Measurements from ENCODE around the gene ZNF81.
"Not testable (repeated sequence)": the region's sequence is repeated elsewhere in the genome, so short reads cannot be mapped to it uniquely, and the experiment has no call there.

The ZNF81 gene

DNA sequence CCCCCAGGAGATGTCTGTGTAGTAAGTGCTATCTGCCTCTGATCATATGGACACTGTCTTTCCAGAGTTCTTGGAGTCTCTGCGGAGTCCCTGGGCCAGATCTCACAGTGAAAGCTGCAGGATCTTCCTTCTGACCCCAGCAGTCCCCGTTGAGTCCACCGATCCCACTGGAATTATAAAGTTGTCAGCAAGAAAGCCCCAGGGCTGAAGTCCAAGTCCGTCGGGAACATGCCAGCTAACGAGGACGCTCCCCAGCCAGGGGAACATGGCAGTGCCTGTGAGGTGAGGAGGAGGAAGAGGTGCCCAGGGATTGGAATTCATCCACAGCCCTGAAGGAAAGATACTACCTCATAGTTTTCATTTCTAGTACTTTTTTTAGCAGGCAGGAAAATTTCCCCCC, 9.3 kb downstream of the ZNF81 start:
- DNase-seq = no peak

DNA sequence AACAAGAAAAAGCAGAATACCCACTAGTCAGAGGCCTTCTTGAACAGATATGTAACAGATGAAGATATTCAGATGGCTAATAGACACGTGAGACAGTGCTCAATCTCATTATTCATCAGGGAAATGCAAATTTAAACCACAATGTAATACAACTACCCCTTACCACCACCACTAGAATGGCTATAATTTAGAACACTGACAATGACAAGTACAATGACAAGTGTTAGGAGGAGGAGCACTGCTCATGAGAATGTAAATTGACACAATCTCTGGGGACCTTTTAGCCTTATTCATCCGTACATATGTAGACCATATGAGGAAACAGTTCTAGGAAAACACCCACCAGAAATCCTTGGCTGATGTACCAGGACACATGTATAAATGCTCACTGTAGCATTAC, 13.1 kb downstream of the ZNF81 start:
- no peak for DNase-seq

DNA sequence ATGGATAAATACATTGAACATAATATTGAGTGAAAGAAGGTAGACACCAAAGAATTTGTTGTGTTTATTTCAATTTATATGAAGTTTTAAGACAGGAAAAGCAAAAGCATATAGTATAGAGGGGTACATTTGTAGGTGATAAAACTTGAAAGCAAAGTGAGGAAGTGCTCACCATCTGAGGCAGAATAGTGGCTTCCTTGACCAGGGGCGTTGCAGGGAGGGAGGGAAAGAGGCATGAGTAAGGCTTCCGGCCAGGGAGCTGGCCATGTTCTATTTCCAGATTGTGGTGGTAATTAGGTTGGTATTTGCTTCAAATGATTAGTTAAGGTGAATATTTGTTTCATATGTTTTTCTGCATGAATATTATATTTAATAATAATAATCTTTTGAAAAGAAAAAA, 13.7 kb downstream of the ZNF81 start:
- DNase-seq = not testable (repeated sequence)

- no peak for DNase-seq
Observed at GRCh38 chrX:47850901-47851300, 14.2 kb downstream of the ZNF81 start.

- DNase-seq = no peak
Observed at GRCh38 chrX:47854474-47854873, 17.8 kb downstream of the ZNF81 start.

DNA sequence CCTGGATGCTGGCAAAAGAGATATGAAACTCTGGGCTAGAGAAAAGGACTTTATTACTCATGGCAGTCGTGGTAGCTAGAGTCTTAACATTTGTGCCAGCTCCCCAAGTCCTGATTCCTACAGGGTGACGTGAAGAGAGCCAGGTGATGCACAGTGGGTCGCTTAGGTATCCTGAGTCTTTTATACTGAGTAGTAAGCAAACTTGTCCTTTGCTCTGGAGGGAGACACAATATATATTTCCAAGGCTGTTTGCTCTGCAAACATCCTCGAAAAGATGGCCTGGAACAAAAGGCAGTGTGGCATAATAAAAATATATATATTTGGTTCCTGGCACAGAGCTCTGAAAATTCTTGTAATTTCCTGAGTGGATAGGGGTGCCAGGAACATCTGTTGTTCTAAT, 23.0 kb downstream of the ZNF81 start:
- DNase-seq = no peak

GRCh38 chrX:47862680-47863079, 26.0 kb downstream of the ZNF81 start:
- no peak for DNase-seq

DNA sequence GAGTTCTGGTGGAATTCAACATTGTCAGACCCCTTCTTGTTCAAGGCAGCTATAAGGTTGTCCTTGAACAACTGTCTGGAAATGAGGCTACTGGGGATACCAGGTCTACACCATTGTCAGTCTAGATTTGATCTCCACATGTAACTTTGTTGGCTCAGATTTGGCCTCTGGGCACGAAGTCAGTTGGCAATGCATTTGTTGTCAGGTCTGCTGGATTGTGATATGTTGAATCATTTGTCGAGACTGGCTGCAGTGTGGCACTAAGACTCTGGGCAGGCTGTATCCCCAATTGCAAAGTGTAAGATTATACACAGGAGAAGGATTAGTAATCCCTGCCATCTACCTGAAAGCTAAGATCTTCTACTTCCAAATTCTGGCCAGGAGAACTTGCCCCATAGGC, 26.5 kb downstream of the ZNF81 start:
- DNase-seq = no peak

DNA sequence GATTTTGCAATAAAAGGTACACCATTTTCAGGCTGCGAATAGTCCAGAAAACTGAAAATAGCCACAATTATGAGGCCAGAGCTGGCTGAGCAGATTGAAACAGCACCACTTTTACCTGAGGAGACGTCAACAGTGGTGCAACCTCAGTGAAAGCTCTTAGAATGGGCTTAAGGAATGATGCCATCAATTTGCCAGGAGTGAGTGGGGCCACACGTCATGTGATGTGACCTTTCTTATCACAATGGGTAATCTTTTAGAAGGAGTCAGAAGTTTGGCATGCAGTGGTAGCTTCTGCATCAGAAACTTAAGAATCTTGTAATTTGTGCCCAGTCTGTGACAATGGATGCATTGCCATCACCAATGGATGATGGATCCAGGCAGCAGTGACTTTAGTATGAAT, 27.6 kb downstream of the ZNF81 start:
- DNase-seq = no peak

DNA sequence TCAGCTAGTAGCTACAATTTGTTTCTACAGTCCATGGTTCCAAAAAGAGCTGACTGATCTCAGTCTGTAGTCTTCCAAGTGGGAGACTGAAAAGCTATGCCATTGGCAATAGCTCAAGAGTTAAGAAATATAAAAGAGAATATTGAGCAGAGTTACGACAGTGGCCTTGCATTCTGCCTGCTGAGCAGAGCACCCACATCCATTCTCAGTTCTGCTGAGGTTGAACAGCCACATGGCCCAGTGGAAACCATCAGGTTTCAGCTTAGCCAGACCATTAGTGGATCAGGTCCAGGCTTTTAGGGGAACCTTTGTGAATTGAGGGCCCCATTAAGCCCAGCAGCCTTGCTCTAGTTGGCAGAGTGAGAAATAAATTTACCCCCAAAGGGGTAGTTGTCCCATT, 28.1 kb downstream of the ZNF81 start:
- DNase-seq = no peak

DNA sequence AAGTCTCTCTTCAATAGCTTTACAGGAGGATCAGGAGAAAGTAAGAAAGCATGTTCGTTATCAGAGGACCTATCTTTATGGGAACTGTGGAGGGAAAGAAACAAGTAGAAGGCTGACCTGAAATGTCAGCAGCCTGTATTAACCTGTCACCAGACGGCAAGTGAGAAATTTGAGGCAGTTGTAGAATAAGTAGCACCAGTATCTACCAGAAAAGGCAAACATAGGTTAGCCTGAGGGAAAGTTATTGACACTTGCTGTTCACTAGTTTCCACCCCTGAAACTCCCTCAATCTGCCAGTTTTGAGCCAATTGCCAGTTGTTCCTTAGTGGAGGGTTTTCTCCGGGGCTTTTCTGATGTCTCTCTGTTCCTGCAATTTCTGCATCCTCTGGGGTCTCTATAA, 36.4 kb downstream of the ZNF81 start:
- DNase-seq = no peak

GRCh38 chrX:47877327-47877726, 40.6 kb downstream of the ZNF81 start:
- no peak for DNase-seq

GRCh38 chrX:47878198-47878597, 41.5 kb downstream of the ZNF81 start:
- no peak for DNase-seq

DNA sequence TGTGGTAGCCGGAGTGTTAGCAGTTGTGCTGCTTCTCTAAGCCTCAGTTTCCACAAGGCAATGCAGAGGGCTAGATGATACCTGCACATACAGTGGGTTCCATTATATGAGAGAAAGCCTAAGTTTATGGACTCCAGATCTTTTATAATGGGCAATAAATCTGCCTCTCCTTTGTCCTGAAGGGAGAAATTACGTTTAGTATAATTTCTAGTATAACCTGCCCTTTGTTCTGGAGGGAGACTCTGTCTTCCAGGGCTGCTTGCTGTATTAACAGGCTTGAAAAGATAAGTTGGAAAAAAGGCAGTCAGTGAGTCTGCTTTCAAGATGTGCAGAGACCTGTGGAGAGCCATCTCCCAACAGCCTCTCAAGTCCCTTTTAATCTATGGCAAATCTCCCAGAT, 42.8 kb downstream of the ZNF81 start:
- DNase-seq = no peak

DNA sequence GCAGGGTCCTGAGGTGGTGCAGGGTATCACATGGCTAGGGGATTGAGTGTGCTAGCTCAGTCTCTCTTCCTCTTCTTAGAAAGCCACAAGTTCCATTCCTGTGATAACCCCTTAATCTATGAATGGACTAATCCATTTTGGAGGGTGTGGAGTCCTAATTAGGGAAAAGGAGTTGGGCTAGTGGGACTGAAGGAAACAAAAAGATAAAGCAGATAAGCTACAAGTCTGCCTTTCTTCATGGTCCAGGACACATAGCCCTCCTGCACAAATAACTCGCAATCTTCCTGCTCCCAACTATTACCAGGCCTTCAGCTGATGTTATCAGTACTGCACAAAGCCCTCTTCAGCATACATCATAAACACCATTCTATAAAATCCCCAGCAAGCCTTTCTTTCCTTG, 44.2 kb downstream of the ZNF81 start:
- DNase-seq = no peak

- DNase-seq = no peak
Observed at GRCh38 chrX:47885501-47885900, 48.8 kb downstream of the ZNF81 start.

DNA sequence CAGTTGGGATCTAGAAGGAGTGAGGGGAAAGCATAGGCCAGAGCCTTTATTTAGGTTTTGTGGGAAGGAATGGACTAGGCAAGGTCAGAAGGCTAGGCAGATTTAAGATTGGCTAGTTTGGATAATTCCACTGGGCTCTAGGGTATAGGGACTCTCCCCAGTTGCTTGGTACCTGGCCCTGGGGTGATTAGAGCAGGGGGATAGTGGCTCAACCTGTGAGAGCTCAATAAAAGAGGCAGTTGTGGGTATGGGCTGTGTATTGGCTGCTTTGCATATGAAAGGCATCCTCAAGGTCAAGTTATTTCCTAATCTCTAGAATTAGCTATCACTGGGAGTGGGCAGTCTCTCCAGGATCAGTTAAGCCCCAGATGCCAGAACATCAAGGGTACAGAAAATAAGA, 61.3 kb downstream of the ZNF81 start:
- no peak for DNase-seq

- DNase-seq = no peak
Observed at GRCh38 chrX:47900833-47901232, 64.1 kb downstream of the ZNF81 start.

- no peak for DNase-seq
Observed at GRCh38 chrX:47902161-47902560, 65.5 kb downstream of the ZNF81 start.

DNA sequence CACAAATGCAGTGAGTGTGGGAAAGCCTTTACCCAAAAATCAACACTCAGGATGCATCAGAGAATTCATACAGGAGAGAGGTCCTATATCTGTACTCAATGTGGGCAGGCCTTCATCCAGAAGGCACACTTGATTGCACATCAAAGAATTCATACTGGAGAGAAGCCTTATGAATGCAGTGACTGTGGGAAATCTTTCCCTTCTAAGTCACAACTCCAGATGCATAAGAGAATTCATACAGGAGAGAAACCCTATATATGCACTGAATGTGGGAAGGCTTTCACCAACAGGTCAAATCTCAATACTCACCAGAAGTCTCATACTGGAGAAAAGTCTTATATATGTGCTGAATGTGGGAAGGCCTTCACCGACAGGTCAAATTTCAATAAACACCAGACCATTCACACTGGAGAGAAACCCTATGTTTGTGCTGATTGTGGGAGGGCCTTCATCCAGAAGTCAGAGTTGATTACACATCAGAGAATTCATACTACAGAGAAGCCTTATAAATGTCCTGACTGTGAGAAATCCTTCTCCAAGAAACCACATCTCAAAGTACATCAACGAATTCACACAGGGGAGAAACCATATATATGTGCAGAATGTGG, 79.3 kb downstream of the ZNF81 start:
- DNase-seq = no peak

DNA sequence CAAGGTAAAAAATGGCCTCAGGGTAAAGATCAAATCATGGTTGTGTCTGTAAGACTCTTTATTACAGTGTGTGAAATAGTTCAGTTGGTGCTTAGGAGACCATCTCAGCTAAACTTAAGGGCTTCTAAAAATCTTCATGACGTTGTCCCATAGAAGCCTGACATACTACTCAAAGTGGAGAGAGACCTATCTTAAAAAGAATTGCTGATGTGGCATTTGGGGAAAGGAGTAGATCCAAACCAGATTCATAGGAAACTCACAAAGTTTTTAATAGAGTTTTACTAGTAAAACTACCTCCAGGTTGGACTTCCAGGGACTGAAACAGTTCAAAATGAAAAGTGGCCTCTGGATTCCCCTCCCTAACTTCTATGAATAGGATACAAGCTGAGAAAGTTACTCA, 81.6 kb downstream of the ZNF81 start:
- no peak for DNase-seq

GRCh38 chrX:47927212-47927611, 90.5 kb downstream of the ZNF81 start:
- DNase-seq = no peak

- DNase-seq = not testable (repeated sequence)
Observed at GRCh38 chrX:47931970-47932369, 95.3 kb downstream of the ZNF81 start.

- no peak for DNase-seq
Observed at GRCh38 chrX:47933946-47934345, 97.2 kb downstream of the ZNF81 start.

DNA sequence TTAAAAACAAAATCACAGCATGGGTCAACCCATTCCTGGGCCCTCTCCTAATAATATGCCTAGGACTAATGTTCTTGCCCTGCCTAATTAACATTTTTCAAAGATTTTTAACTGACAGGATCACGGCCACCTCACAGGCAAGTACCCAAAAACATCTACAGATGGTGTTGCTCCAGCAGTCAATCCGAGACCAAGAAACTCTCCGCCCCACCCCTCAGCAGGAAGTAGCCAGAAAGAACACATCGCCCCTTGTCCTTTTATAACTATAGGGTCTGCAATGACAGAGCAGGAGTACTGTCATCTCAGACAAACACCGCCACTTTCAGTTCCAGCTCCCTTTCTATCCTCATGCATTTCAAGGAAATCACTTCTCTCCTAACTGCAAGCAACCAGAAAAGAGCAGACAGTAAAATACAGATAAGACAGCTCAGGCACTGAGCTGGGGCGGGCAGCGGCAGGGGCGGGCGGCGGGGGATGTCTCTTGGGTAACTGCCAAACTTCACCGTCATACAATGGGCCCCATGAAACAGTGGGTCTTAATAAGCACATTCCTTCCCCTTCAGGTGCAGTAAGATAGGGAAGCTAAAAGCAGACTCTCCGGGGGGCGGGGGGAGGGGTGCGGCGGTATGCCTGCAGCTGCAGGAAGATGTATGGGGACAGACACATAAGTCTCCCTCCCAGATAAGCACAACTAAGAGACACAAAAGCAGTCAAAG, 99.7 kb downstream of the ZNF81 start:
- DNase-seq = no peak

All from NCI-H1436 (cell line).